ENCODE measurements around the gene PCBP4. TPM values are rescaled to one million over a fixed set of nuclear protein-coding genes. Genes with fewer than 3 reads are reported as not detected.
A peak's percentile ranks its signal among the peaks of the same experiment; 100 is the strongest.

The PCBP4 gene
- total RNA-seq, 1 experiment from 2014 or later, result 28.7 TPM

DNA sequence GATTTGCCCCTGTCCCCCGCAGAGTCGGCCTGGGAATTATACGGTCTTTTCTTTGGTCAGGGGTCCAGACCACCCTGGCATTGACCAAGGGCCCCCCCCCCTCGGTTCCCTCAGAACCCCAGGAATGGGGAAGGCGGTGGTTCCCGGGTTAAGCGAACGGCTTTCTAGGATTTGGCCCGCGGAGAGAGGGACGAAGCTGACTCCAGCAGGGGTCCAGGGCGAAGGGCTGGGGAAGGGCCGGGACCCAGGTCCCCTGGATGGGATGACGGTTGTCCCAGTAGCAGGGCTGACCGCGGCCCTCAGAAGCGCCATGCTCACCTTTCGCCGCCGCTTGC, 25.8 kb downstream of the PCBP4 start (continued):
- TF ChIP-seq, protein P1, sequence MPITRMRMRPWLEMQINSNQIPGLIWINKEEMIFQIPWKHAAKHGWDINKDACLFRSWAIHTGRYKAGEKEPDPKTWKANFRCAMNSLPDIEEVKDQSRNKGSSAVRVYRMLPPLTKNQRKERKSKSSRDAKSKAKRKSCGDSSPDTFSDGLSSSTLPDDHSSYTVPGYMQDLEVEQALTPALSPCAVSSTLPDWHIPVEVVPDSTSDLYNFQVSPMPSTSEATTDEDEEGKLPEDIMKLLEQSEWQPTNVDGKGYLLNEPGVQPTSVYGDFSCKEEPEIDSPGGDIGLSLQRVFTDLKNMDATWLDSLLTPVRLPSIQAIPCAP (CRISPR knock-in tag; IDR thresholded peaks at IDR 0.05), result no peak
- TF ChIP-seq, protein P2, sequence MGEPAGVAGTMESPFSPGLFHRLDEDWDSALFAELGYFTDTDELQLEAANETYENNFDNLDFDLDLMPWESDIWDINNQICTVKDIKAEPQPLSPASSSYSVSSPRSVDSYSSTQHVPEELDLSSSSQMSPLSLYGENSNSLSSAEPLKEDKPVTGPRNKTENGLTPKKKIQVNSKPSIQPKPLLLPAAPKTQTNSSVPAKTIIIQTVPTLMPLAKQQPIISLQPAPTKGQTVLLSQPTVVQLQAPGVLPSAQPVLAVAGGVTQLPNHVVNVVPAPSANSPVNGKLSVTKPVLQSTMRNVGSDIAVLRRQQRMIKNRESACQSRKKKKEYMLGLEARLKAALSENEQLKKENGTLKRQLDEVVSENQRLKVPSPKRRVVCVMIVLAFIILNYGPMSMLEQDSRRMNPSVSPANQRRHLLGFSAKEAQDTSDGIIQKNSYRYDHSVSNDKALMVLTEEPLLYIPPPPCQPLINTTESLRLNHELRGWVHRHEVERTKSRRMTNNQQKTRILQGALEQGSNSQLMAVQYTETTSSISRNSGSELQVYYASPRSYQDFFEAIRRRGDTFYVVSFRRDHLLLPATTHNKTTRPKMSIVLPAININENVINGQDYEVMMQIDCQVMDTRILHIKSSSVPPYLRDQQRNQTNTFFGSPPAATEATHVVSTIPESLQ (CRISPR knock-in tag; IDR thresholded peaks at IDR 0.05), result no peak
- no peak for TF ChIP-seq OVOL2 (CRISPR knock-in tag; IDR thresholded peaks at IDR 0.05; ENCODE audit: borderline replicate concordance)
- TF ChIP-seq, protein P3, sequence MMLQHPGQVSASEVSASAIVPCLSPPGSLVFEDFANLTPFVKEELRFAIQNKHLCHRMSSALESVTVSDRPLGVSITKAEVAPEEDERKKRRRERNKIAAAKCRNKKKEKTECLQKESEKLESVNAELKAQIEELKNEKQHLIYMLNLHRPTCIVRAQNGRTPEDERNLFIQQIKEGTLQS (CRISPR knock-in tag; conservative IDR thresholded peaks at IDR 0.05), result no peak

DNA sequence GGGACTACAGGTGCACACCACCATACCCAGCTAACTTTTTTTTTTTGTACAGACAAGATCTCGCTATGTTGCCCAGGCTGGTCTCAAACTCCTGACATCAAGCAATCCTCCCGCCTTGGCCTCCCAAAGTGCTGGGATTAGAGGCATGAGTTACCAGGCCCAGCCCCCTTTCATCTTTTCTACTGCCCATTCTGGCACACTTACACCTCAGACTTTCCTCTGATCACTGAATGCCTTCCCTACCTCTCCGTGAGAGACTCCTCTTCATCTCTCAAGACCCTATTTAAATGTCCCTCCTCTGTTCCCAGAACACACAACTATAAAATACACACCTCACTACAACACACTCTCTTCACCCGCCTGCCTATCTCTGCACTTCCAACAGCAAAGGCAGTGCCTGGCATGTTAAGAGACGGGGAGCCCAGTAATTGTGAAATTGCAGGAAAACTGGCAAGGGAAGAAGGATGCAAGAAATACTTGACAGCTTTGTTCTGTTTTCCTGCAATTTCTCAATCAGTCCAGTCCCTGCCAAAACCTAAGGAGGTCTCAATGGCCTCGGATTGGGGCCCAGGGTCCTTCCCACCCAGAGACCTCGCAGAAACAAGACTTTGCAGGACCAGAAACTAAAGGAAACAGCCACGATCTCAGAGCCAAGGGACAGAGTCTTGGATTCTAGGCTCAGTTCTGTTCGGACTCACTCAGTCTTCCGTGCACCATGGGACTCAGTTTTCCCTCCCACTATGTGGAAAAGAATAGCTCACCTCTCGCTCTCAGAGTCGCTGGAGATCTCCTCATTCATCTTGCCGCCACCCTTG, 26.4 kb downstream of the PCBP4 start:
- H3K36me3 Mint-ChIP-seq, result peaks cover 34% of the 10 kb centered on the region
- DNase-seq (ENCODE audit: low spot score), result peak; percentile 8
- no peak overlapping the region for H3K27ac Mint-ChIP-seq
- POLR2A ChIA-PET, result interaction anchor here (1.0 to 2.5 kb wide), 3 partner anchors 13 to 42 kb away, joined by 3 to 19 read pairs (median 5); partner anchors contain the start of genes ACY1 and PCBP4
- H3K9me3 Mint-ChIP-seq, result no peaks in the 10 kb centered on the region
- CTCF ChIA-PET, result interaction anchor here (0.6 to 3.4 kb wide), 40 partner anchors 10 to 880 kb away, joined by 3 to 49 read pairs (median 5); partner anchors contain the start of genes ABHD14A, ABHD14B, ACY1 and DUSP7
- H3K4me3 Mint-ChIP-seq, result peak overlapping the region; percentile 91
- H3K4me1 Mint-ChIP-seq, result peaks cover 17% of the 10 kb centered on the region
- no peak for ATAC-seq
- H3K27me3 Mint-ChIP-seq (ENCODE audit: low read depth), result no peaks in the 10 kb centered on the region; the same call in 1 of the 2 replicates
- TF ChIP-seq ZNF423 (CRISPR knock-in tag; IDR thresholded peaks at IDR 0.05) (no peak), TCF7 (CRISPR knock-in tag; IDR thresholded peaks at IDR 0.05; ENCODE audit: low read depth) (no peak)

DNA sequence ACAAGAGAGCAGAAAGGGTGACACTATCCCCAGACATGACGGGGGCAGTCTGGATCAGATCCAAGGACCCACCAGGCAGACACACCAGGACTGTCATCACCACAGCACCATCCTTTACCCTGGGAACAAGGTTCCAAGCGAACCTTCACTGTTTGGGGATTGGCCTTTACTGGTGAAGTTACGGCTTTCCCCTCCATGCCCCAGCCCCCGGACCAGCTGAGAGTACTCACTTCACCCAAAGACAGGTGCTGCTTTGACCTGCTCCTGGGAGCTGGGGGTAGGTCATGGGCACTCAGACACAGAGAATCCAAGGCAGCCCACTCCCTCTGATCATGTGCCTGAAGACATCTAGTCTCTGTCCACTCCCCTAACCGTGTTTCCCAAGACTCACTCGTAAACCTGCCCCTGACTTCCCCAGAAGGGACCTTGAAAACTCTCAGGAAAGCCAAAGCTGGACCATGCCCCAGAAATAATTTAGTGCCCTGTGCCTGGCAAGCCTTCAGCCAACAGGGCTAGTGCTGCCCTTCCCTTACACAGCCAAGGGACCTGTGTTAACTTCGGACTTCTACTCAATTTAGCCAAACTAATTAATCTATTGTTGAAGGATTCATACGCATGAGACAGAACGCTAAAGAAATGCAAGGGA, 28.4 kb downstream of the PCBP4 start:
- CTCF ChIA-PET, result no interaction called here
- TF ChIP-seq, protein P4, sequence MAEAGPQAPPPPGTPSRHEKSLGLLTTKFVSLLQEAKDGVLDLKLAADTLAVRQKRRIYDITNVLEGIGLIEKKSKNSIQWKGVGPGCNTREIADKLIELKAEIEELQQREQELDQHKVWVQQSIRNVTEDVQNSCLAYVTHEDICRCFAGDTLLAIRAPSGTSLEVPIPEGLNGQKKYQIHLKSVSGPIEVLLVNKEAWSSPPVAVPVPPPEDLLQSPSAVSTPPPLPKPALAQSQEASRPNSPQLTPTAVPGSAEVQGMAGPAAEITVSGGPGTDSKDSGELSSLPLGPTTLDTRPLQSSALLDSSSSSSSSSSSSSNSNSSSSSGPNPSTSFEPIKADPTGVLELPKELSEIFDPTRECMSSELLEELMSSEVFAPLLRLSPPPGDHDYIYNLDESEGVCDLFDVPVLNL (CRISPR knock-in tag; IDR thresholded peaks at IDR 0.05; ENCODE audit: borderline replicate concordance, low read depth), result no peak
- TF ChIP-seq GABPB1 (CRISPR knock-in tag; IDR thresholded peaks at IDR 0.05), result no peak
- TF ChIP-seq ATF1 (CRISPR knock-in tag; IDR thresholded peaks at IDR 0.05), result no peak
- no peak for TF ChIP-seq CBFB (CRISPR knock-in tag; IDR thresholded peaks at IDR 0.05; ENCODE audit: low read depth)
- TF ChIP-seq, protein P5, sequence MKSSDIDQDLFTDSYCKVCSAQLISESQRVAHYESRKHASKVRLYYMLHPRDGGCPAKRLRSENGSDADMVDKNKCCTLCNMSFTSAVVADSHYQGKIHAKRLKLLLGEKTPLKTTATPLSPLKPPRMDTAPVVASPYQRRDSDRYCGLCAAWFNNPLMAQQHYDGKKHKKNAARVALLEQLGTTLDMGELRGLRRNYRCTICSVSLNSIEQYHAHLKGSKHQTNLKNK (CRISPR knock-in tag; IDR thresholded peaks at IDR 0.05), result no peak
- no peak for TF ChIP-seq ZNF121 (CRISPR knock-in tag; IDR thresholded peaks at IDR 0.05)
- TF ChIP-seq, protein P6, sequence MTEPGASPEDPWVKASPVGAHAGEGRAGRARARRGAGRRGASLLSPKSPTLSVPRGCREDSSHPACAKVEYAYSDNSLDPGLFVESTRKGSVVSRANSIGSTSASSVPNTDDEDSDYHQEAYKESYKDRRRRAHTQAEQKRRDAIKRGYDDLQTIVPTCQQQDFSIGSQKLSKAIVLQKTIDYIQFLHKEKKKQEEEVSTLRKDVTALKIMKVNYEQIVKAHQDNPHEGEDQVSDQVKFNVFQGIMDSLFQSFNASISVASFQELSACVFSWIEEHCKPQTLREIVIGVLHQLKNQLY (CRISPR knock-in tag; IDR thresholded peaks at IDR 0.05), result no peak
- TF ChIP-seq, protein P7, sequence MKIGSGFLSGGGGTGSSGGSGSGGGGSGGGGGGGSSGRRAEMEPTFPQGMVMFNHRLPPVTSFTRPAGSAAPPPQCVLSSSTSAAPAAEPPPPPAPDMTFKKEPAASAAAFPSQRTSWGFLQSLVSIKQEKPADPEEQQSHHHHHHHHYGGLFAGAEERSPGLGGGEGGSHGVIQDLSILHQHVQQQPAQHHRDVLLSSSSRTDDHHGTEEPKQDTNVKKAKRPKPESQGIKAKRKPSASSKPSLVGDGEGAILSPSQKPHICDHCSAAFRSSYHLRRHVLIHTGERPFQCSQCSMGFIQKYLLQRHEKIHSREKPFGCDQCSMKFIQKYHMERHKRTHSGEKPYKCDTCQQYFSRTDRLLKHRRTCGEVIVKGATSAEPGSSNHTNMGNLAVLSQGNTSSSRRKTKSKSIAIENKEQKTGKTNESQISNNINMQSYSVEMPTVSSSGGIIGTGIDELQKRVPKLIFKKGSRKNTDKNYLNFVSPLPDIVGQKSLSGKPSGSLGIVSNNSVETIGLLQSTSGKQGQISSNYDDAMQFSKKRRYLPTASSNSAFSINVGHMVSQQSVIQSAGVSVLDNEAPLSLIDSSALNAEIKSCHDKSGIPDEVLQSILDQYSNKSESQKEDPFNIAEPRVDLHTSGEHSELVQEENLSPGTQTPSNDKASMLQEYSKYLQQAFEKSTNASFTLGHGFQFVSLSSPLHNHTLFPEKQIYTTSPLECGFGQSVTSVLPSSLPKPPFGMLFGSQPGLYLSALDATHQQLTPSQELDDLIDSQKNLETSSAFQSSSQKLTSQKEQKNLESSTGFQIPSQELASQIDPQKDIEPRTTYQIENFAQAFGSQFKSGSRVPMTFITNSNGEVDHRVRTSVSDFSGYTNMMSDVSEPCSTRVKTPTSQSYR (CRISPR knock-in tag; IDR thresholded peaks at IDR 0.05), result no peak
- TF ChIP-seq, protein P8, sequence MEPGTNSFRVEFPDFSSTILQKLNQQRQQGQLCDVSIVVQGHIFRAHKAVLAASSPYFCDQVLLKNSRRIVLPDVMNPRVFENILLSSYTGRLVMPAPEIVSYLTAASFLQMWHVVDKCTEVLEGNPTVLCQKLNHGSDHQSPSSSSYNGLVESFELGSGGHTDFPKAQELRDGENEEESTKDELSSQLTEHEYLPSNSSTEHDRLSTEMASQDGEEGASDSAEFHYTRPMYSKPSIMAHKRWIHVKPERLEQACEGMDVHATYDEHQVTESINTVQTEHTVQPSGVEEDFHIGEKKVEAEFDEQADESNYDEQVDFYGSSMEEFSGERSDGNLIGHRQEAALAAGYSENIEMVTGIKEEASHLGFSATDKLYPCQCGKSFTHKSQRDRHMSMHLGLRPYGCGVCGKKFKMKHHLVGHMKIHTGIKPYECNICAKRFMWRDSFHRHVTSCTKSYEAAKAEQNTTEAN (CRISPR knock-in tag; IDR thresholded peaks at IDR 0.05), result no peak
- TF ChIP-seq, protein P9, sequence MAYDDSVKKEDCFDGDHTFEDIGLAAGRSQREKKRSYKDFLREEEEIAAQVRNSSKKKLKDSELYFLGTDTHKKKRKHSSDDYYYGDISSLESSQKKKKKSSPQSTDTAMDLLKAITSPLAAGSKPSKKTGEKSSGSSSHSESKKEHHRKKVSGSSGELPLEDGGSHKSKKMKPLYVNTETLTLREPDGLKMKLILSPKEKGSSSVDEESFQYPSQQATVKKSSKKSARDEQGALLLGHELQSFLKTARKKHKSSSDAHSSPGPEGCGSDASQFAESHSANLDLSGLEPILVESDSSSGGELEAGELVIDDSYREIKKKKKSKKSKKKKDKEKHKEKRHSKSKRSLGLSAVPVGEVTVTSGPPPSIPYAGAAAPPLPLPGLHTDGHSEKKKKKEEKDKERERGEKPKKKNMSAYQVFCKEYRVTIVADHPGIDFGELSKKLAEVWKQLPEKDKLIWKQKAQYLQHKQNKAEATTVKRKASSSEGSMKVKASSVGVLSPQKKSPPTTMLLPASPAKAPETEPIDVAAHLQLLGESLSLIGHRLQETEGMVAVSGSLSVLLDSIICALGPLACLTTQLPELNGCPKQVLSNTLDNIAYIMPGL (CRISPR knock-in tag; IDR thresholded peaks at IDR 0.05), result no peak
- no peak for TF ChIP-seq NR3C1 (CRISPR knock-in tag; conservative IDR thresholded peaks at IDR 0.05; ENCODE audit: low read depth)
- TF ChIP-seq ZNF396 (CRISPR knock-in tag; IDR thresholded peaks at IDR 0.05; ENCODE audit: borderline replicate concordance), result no peak

More for the DNA sequence above, 28.4 kb downstream of the PCBP4 start:
- Mint-ChIP-seq H3K9me3 (no peaks in the 10 kb centered on the region), H3K36me3 (peaks cover 51% of the 10 kb centered on the region), H3K27me3 (ENCODE audit: low read depth) (no peaks in the 10 kb centered on the region; the same call in 1 of the 2 replicates), H3K4me1 (peaks cover 17% of the 10 kb centered on the region), H3K4me3 (no peak overlapping the region), H3K27ac (no peak overlapping the region)
- DNase-seq (ENCODE audit: low spot score), result no peak
- no peak for ATAC-seq
- POLR2A ChIA-PET, result interaction anchor here (0.6 kb wide), 1 partner anchor 1274 kb away, joined by 3 read pairs; no protein-coding TSS in a partner anchor
